ENCODE measurements around the gene AOC2.

- TF ChIP-seq GATA3 (IDR thresholded peaks at IDR 0.05; ENCODE audit: low read depth, low read length) (no peak), GATA2 (IDR thresholded peaks at IDR 0.05; ENCODE audit: low read depth, low read length) (no peak)
Observed at GRCh38 chr17:42833767-42834422, 10.5 kb upstream of the AOC2 start.

All from SH-SY5Y (cell line).